Fibroblast of mammary gland (primary cell): Measurements from ENCODE around the gene TGFBR1.

Experiments used
- DNase-seq: peaks from one replicate; pipeline ENCODE4 v3.0.0-alpha.2; 2010; ENCODE audit warnings: low read depth
- H3K4me3 ChIP-seq: 2 replicates; pipeline ENCODE4 v1.5.1; 2011; ENCODE audit warnings: low read depth, mild to moderate bottlenecking, low read length, moderate library complexity; ENCODE audit not compliant: control insufficient read depth
- TF ChIP-seq, protein P1 (sequence below): conservative IDR thresholded peaks from 2 replicates; pipeline ENCODE4 v1.5.1; 2011; ENCODE audit warnings: low read depth, low read length, inconsistent platforms; ENCODE audit not compliant: control insufficient read depth, insufficient read depth

The TGFBR1 gene

DNA sequence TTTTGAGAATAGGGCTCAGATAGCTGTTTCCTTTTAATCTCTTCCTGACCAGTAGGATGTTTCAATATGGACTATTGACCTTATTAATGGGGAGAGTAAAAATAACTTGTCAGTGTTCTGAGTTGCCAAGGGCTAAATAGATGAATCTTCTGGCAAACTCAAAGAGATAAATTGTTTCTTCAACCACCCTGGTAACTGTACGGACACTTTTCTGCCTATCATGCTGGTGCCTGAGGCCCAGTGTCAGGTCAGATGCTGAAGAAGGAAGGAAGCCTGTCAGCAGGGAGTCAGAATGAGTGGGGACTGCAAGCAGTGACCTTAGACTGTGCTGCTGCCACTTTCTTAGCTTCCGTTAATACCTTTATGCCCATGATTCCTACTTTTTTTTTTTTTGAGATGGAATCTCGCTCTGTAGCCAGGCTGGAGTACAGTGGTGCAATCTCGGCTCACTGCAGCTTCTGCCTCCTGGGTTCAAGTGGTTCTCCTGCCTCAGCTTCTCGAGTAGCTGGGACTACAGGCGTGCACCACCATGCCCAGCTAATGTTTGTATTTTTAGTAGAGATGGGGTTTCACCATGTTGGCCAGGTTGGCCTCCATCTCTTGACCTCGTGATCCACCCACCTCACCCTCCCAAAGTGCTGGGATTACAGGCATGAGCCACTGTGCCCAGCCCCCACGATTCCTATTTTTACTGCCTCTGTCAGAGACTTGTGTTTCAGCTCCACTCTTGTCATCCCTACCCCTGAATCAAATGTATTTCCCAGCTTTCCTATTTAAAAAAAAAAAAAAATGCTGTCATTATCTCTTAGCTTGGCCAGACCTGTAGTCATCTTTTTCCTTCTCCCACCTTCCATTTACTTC lies 33.7 kb downstream of the TGFBR1 start:
- no peak overlapping the region for H3K4me3 ChIP-seq
- DNase-seq = no peak
- TF ChIP-seq, protein P1, sequence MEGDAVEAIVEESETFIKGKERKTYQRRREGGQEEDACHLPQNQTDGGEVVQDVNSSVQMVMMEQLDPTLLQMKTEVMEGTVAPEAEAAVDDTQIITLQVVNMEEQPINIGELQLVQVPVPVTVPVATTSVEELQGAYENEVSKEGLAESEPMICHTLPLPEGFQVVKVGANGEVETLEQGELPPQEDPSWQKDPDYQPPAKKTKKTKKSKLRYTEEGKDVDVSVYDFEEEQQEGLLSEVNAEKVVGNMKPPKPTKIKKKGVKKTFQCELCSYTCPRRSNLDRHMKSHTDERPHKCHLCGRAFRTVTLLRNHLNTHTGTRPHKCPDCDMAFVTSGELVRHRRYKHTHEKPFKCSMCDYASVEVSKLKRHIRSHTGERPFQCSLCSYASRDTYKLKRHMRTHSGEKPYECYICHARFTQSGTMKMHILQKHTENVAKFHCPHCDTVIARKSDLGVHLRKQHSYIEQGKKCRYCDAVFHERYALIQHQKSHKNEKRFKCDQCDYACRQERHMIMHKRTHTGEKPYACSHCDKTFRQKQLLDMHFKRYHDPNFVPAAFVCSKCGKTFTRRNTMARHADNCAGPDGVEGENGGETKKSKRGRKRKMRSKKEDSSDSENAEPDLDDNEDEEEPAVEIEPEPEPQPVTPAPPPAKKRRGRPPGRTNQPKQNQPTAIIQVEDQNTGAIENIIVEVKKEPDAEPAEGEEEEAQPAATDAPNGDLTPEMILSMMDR = no peak

DNA sequence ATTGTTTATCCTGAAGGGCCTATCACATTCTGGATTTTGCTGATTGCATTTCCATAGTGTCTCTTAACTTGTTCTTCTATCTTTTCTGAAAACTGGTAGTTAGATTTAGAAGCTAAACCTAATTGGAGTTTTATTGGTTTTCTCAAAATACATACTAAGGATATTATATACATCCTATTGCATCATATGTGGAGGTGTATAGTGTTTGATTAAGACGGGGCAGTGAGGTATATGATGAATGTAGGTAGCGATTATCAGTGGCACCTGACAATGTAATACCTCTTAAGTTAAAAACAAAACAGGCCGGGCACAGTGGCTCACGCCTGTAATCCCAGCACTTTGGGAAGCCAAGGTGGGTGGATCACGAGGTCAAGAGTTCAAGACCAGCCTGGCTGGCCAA lies 35.0 kb downstream of the TGFBR1 start:
- no peak for DNase-seq
- TF ChIP-seq, protein P1 = no peak

DNA sequence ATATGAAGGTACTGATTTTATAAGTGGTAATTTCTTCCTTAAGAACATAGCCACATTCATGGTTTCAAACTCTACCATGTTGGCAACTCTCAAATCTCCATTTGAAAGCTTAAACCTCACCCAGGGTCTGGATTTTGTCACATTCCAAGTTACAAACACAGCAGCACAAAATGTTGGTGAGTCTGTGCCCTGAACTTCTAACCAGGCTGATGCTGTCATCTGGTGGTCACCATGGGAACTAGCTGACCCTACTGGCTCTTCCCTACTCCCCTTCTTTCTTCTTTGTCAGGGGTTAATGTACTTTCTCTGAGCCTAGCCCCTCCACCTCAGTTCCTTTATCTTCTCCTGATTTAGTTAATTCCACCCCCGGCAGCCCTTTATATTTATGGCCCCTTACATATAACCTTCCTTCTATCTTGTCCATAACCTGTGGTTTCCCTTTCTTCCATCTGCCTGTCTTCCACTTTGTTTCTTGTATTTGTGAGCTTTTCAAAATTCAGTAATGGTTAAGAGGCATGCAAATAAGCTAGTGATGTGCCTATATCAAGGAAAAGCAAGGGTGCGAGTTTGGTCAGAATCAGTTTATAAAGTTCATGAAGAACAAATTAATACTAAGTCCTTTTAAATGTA lies 35.9 kb downstream of the TGFBR1 start:
- peak; percentile 70 for DNase-seq
- TF ChIP-seq, protein P1 = peak; percentile 97
- no peak overlapping the region for H3K4me3 ChIP-seq

More for the DNA sequence above, 35.0 kb downstream of the TGFBR1 start:
- no peak overlapping the region for H3K4me3 ChIP-seq

DNA sequence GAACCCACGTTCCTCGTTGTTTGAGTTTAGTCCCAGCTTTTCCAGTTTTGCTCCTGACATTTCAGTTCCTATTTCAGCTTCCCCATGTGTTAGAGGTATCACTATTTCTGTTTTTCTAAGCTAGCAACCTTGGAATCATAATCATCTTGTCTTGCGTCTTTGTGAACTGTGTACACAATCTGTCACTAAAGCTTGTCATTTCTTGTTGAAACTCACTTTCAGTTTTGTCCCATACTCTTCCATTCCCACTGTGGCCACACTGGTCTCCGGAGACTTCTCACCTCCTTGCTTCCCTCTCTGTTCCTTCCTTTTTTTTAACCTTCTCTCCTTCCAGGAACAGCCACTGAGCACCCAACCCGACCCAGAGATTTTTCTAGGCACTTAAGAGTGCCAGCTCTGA lies 36.9 kb downstream of the TGFBR1 start:
- no peak for DNase-seq
- H3K4me3 ChIP-seq = no peak overlapping the region
- TF ChIP-seq, protein P1 = no peak

DNA sequence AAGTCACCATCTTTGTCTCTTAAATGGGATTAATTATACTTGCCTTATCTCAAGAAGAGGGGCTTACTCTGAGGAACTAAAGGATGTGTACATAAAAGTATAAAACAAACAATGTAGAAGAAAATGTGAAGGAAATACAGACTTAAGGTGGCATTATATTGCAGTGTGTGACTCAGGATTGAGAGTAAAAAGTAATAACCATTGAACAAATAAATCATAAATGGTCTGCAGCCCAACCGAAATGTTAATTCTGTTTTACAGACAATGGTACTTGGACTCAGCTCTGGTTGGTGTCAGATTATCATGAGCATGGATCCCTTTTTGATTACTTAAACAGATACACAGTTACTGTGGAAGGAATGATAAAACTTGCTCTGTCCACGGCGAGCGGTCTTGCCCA lies 37.4 kb downstream of the TGFBR1 start:
- no peak for DNase-seq
- TF ChIP-seq, protein P1 = no peak
- no peak overlapping the region for H3K4me3 ChIP-seq

DNA sequence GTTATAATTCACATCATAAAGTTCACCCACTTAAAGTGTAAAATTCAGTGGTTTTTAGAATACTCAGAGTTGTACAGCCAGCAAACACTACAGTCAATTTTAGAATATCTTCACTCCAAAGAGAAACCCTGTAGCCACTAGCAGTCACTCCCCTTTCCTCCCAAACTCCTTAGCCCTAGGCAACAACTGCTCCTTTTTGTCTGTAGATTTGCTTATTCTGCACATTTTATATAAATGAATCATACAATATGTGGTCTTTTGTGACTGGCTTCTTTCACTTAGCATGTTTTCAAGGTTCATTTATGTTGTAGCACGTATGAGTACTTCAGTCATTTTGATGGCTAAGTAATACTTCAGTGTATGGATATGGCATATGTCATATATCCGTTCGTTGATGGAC lies 38.7 kb downstream of the TGFBR1 start:
- TF ChIP-seq, protein P1 = no peak
- DNase-seq = no peak
- no peak overlapping the region for H3K4me3 ChIP-seq
